ENCODE results near the gene PARD3.

Gene PARD3

GRCh38 chr10:34290412-34291081, 524.5 kb downstream of the PARD3 start:
- no peak overlapping the region for H3K4me3 ChIP-seq
- H3K9me3 ChIP-seq, result no peaks in the 10 kb centered on the region
- peak in 1 of 2 donors; percentile 40 for DNase-seq
- intact Hi-C loops (cut with DNase I; ENCODE audit: low total_unique reads), result no loop called here
- peak overlapping the region; percentile 10 to 11 for H3K27ac ChIP-seq
- H3K27me3 ChIP-seq, result no peaks in the 10 kb centered on the region
- H3K4me1 ChIP-seq, result peaks cover 0 to 27% (median 10%) of the 10 kb centered on the region in 4 donors
- H3K36me3 ChIP-seq, result no peaks in the 10 kb centered on the region
- TF ChIP-seq CTCF (IDR thresholded peaks at IDR 0.05), result no peak

GRCh38 chr10:34288634-34289033, 526.5 kb downstream of the PARD3 start:
- no peak overlapping the region for H3K4me3 ChIP-seq
- no peaks in the 10 kb centered on the region for H3K9me3 ChIP-seq
- H3K27me3 ChIP-seq, result no peaks in the 10 kb centered on the region
- no peak overlapping the region for H3K27ac ChIP-seq
- no peaks in the 10 kb centered on the region for H3K36me3 ChIP-seq
- intact Hi-C loops (cut with DNase I; ENCODE audit: low total_unique reads), result loop anchor here (10.0 kb wide), 1 partner anchor 954 kb away; the partner anchor contains the start of gene NRP1
- no peak for TF ChIP-seq CTCF (IDR thresholded peaks at IDR 0.05)
- H3K4me1 ChIP-seq, result peaks cover 0 to 27% (median 10%) of the 10 kb centered on the region in 4 donors
- no peak for DNase-seq

DNA sequence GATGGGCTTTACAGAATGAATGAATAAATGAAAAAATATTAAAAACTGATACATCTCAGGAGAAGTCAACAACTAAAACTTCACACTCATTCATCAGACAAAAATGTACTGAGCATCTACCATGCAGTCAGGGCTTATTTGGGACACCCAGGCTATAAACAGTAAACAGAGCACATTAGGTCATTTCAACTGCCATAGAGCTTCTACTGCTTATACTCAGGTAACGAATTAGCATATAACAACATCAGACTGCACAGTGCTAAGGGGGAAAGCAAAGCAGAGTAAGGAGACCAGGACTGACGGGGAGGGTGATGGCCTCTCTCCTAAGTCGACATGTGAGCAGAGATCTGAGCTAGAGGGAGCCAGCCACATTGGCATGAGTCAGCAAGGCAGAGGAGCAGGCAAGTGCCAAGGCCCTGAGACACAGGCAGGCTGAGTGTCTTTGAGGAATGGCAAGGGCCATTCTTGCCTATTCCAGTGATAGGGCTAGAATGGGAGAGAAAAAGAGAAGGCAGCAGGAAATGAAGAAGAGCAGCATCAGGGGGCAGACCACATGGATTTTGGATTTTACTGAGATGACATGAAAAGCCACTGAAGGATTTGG, 528.9 kb downstream of the PARD3 start:
- Histone ChIP-seq H3K36me3 (no peaks in the 10 kb centered on the region), H3K27me3 (no peaks in the 10 kb centered on the region), H3K27ac (no peak overlapping the region), H3K4me1 (peaks cover 0 to 32% (median 19%) of the 10 kb centered on the region in 4 donors), H3K9me3 (no peaks in the 10 kb centered on the region), H3K4me3 (no peak overlapping the region)
- intact Hi-C loops (cut with DNase I; ENCODE audit: low total_unique reads), result loop anchor here (10.0 kb wide), 1 partner anchor 951 kb away; the partner anchor contains the start of gene NRP1
- no peak for DNase-seq
- TF ChIP-seq CTCF (IDR thresholded peaks at IDR 0.05), result no peak

GRCh38 chr10:34281661-34282582, 533.2 kb downstream of the PARD3 start:
- intact Hi-C loops (cut with DNase I; ENCODE audit: low total_unique reads), result loop anchor here (10.0 kb wide), 1 partner anchor 947 kb away; the partner anchor contains the start of gene NRP1
- TF ChIP-seq CTCF (IDR thresholded peaks at IDR 0.05), result no peak
- no peak overlapping the region for H3K4me3 ChIP-seq
- no peaks in the 10 kb centered on the region for H3K9me3 ChIP-seq
- peaks cover 0 to 40% (median 20%) of the 10 kb centered on the region in 4 donors for H3K4me1 ChIP-seq
- no peaks in the 10 kb centered on the region for H3K36me3 ChIP-seq
- no peak for DNase-seq
- H3K27me3 ChIP-seq, result no peaks in the 10 kb centered on the region
- peak overlapping the region; percentile 68 to 79 for H3K27ac ChIP-seq

- intact Hi-C loops (cut with DNase I; ENCODE audit: low total_unique reads), result loop anchor here (10.0 kb wide), 1 partner anchor 946 kb away; the partner anchor contains the start of gene NRP1
- H3K4me3 ChIP-seq, result peak overlapping the region; percentile 1 to 11
- DNase-seq, result peak; percentile 73 to 75
- H3K9me3 ChIP-seq, result no peaks in the 10 kb centered on the region
- H3K27me3 ChIP-seq, result no peaks in the 10 kb centered on the region
- no peaks in the 10 kb centered on the region for H3K36me3 ChIP-seq
- H3K4me1 ChIP-seq, result peaks cover 0 to 36% (median 20%) of the 10 kb centered on the region in 4 donors
- peak; percentile 42 to 47 for TF ChIP-seq CTCF (IDR thresholded peaks at IDR 0.05)
- peak overlapping the region; percentile 68 to 79 for H3K27ac ChIP-seq
Observed at GRCh38 chr10:34280599-34281374, 534.3 kb downstream of the PARD3 start.
